T47D (cell line): Measurements from ENCODE around the gene HIVEP3.

ENCODE experiments used
- DNase-seq, 2 experiments: peaks; one replicate each; pipeline versions ENCODE4 v3.0.0 to v3.0.0-alpha.2; 2011 to 2012; ENCODE audit warnings: low read depth in 1 of 2, low spot score in 1 of 2
- JUND ChIP-seq: IDR thresholded peaks from 2 replicates; pipeline ENCODE4 v1.6.1; 2012; ENCODE audit warnings: low read depth
- in situ Hi-C: cut with HindIII; loops from 2 replicates; pipeline ENCODE4 v1.10.0; 2016; ENCODE audit warnings: low sequenced_read_pairs, low pct_unique_long_range_greater_than_20kb

HIVEP3 gene

DNA sequence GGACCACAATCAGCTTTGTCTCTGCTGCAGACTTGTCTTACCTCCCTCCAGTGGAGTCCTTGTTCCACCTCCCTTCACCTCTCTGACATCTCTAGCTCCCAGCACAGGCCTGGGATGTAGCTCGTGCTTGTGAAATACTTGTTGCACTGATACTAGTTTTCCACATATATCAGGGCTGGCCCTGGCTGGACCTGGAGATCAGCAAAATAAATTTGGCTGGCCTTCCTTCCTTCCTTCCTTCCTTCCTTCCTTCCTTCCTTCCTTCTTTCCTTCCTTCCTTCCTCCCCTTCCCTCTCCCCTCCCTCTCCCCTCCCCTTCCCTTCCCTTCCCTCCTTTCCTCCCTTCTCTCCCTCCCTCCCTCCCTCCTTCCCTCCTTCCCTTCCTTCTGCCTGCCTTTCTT is 196.5 kb downstream of the HIVEP3 start:
- no peak for DNase-seq
- TF ChIP-seq JUND, result no peak
- in situ Hi-C loops, result no loop called here

- no peak for TF ChIP-seq JUND
- no peak for DNase-seq
- in situ Hi-C loops, result no loop called here
These were observed 197.8 kb downstream of the HIVEP3 start for GRCh38 chr1:41720861-41721410.

DNA sequence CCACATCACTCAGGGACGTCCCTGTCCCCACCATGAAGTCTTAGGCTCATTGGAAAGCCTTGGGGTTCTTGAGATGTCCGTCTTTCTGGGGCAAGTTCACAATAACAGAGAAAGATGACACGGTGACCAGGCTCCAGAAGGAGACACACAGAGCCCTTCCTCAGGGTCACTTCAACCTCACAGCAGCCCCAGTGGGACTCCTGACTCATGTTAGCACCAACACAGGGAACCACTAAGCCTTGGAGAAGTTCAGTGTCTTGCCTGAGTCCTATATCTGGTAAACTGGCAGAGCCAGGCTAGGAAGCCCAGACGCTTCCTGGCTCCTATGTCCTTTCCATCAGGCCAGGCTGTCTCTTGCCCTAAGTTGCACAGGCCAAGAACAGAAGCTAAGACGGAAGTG is 199.1 kb downstream of the HIVEP3 start:
- no peak for DNase-seq
- in situ Hi-C loops, result no loop called here
- no peak for TF ChIP-seq JUND

- DNase-seq, result no peak
- in situ Hi-C loops, result no loop called here
- TF ChIP-seq JUND, result no peak
These were observed 199.6 kb downstream of the HIVEP3 start for GRCh38 chr1:41719128-41719527.

DNA sequence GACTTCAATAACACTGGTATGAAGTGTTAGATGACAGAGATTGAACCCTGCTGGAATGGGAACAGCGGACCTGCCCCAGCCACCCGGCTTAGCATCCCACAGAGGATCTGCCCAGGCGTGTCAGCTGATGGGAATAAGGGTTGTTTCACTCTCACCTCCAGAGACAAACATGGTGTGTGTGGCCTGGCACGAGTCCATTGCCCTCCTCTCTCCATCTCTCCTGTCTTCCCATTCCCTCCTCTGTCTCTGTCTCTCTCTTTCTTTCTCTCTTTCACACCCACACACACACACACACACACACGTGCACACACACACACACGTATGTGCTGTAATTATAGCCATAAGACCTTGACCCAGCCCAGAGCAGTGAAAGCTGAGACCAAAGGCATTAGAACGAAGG is 200.2 kb downstream of the HIVEP3 start:
- no peak for DNase-seq
- no peak for TF ChIP-seq JUND
- in situ Hi-C loops, result no loop called here

DNA sequence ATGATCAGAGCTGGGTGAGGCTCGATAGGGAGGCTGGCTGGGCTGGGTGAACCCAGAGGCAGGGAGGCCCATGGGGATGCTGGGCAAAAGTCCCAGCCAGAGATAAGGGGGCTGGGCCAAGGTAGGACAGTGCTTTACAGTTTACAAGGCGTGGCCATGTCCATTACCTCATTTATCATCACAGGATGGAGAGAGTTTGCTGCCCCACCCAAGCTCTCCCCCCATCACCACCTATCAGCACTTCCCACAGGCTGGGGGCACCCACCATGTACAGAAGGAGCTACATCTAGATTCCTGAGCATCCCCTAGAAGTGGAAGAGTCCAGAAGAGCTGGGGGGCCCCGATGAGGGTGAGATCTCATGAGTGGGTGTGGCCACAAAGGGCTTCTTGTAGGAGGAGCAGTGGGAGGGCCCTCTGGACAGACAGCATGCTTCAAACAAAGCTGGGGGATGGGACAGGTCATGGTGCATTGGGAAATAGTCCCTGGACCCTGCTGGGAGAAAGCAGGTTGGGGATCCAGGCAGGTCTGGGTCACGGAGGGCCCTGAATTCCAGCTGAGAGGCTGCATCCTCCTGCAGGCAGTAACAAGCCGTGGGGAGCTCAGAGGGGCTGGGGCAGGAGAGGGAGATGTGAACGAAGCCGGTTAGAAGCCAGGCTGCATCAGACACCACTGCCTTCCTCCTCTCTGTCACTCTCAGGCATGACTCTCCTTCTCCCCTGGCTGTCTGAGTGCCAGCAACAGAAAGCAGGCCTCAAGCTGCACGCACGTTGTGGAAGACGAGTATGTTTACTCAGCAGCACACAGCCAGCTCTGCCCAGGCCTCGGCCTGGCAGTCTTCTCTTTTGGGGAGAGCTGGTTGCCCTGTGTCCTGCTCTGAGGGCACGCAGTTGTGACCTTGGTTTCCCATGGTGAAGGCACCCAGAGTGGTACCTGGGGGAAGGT is 202.3 kb downstream of the HIVEP3 start:
- peak in 1 of 2 experiments; percentile 18 for DNase-seq
- in situ Hi-C loops, result no loop called here
- no peak for TF ChIP-seq JUND

- no peak for DNase-seq
- TF ChIP-seq JUND, result no peak
- in situ Hi-C loops, result no loop called here
These were observed 203.2 kb downstream of the HIVEP3 start for GRCh38 chr1:41715441-41716095.

- in situ Hi-C loops, result no loop called here
- DNase-seq, result no peak
- TF ChIP-seq JUND, result no peak
These were observed 203.9 kb downstream of the HIVEP3 start for GRCh38 chr1:41714638-41715389.

DNA sequence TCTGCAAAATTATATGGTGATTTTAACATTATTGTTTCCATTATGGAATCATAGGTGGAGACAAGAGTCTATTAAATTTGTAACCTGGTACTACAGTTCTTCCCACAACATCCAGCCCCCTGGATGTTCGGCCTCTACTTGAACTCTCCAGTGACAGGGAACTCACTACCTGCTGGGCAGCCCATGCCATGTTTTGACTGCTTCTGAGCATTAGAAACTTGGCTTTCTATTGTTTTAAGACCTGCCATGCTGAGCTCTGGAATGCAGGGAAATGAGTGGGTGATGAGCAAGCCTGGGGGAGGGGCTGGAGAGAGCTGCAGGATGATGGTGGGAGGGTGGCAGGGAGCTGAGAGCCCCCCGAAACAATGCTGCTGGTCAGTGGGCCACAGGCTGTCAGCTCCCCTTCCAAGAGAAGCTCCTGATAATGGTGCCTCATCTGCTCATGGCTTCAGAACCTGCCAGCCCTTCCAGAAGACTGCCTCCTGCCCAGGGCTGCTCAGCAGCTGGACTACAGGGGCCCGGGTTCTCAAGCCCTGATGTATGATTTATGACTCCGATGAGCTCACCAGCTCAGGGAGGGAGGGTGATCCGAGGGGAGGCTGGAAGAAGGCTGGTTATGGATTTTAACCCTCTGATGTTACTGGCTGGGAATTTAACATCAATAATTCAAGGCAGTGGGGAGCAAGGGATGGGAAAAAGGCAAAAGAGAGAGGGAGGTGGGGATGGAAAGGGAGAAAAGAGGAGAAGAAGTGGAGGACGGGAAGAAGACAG is 205.0 kb downstream of the HIVEP3 start:
- in situ Hi-C loops, result no loop called here
- no peak for TF ChIP-seq JUND

GRCh38 chr1:41713141-41713540 is 205.6 kb downstream of the HIVEP3 start:
- TF ChIP-seq JUND, result no peak
- in situ Hi-C loops, result no loop called here
- DNase-seq, result no peak

More for the DNA sequence above, 205.0 kb downstream of the HIVEP3 start:
- no peak for DNase-seq

GRCh38 chr1:41712695-41713094 is 206.0 kb downstream of the HIVEP3 start:
- in situ Hi-C loops, result no loop called here
- peak in 1 of 2 experiments; percentile 9 for DNase-seq
- TF ChIP-seq JUND, result no peak

- in situ Hi-C loops, result no loop called here
- TF ChIP-seq JUND, result no peak
- no peak for DNase-seq
These were observed 206.6 kb downstream of the HIVEP3 start for GRCh38 chr1:41712081-41712480.
